Measurements from ENCODE around the gene BMP6. TPM values are rescaled to one million over a fixed set of nuclear protein-coding genes. Genes with fewer than 3 reads are reported as not detected.
A peak's percentile ranks its signal among the peaks of the same experiment; 100 is the strongest.

Gene BMP6
- total RNA-seq, 1 donor: 0.72 TPM

DNA sequence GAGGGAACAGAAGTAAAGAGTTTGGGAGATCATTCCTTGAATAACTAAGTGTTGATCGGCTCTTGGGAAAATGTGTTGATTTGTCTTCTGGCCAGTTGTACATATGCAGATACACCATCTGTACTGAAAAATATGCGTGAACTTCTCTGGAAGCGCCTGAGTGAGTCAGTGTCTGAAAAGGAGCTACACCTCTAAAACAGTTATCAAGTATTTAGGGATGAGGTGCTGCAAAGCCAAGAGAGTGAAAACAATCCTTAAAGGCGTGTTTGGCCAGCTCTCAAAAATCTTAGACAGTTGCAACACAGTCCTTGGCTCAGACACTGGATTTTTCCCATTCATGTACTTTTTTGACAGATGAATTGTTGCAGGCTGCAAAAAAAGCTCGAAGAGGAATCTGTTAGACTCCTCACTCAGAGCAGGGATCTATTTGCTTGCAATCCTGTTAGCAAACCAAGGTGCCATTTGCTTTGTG is 61.3 kb downstream of the BMP6 start:
- H3K27me3 ChIP-seq (ENCODE audit: insufficient read depth, low read length): peaks cover 5% of the 10 kb centered on the region

DNA sequence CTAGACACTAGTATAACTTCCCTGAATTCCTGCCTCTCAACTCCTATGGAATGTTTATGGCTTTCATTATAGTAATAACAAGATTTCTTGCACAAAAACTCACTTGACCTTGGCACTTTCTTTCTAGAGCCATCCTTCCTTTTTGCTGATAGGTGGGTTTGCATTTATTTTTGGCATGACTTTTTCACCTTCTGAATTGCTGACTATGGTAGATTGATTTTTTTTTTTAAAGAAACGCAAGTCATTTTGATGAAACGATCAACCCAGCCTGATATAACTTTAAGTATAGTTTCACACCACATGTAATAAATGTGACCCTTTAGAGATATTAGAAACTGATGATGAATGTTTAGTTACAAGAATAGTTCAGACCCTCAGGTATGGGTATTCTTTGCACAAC is 61.8 kb downstream of the BMP6 start:
- no peak overlapping the region for H2AFZ ChIP-seq (ENCODE audit: low read length)
- H3K27me3 ChIP-seq (ENCODE audit: insufficient read depth, low read length): peaks cover 5% of the 10 kb centered on the region
- peak overlapping the region; percentile 58 for H3K4me2 ChIP-seq (ENCODE audit: insufficient read depth, low read length)
- no peak overlapping the region for H3K27ac ChIP-seq (ENCODE audit: low read depth, low read length)
- H3K4me3 ChIP-seq (ENCODE audit: insufficient read depth, low read length): no peak overlapping the region
- TF ChIP-seq, protein P1, sequence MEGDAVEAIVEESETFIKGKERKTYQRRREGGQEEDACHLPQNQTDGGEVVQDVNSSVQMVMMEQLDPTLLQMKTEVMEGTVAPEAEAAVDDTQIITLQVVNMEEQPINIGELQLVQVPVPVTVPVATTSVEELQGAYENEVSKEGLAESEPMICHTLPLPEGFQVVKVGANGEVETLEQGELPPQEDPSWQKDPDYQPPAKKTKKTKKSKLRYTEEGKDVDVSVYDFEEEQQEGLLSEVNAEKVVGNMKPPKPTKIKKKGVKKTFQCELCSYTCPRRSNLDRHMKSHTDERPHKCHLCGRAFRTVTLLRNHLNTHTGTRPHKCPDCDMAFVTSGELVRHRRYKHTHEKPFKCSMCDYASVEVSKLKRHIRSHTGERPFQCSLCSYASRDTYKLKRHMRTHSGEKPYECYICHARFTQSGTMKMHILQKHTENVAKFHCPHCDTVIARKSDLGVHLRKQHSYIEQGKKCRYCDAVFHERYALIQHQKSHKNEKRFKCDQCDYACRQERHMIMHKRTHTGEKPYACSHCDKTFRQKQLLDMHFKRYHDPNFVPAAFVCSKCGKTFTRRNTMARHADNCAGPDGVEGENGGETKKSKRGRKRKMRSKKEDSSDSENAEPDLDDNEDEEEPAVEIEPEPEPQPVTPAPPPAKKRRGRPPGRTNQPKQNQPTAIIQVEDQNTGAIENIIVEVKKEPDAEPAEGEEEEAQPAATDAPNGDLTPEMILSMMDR (IDR thresholded peaks at IDR 0.05; ENCODE audit: extremely low read depth, low read depth, low read length): no peak
- no peaks in the 10 kb centered on the region for H3K9me3 ChIP-seq (ENCODE audit: low read depth, low read length)
- no peak for DNase-seq (ENCODE audit: insufficient read length, low spot score, missing footprints)
- H3K79me2 ChIP-seq (ENCODE audit: insufficient read depth, low read length): no peaks in the 10 kb centered on the region
- H3K4me1 ChIP-seq (ENCODE audit: insufficient read depth, low read length): peaks cover 12% of the 10 kb centered on the region
- H4K20me1 ChIP-seq (ENCODE audit: insufficient read depth, low read length): no peaks in the 10 kb centered on the region
- H3K36me3 ChIP-seq (ENCODE audit: insufficient read depth, low read length): no peaks in the 10 kb centered on the region

More for the DNA sequence above, 61.3 kb downstream of the BMP6 start:
- Histone ChIP-seq H3K4me1 (ENCODE audit: insufficient read depth, low read length) (peaks cover 12% of the 10 kb centered on the region), H3K9me3 (ENCODE audit: low read depth, low read length) (no peaks in the 10 kb centered on the region), H3K27ac (ENCODE audit: low read depth, low read length) (no peak overlapping the region), H3K79me2 (ENCODE audit: insufficient read depth, low read length) (no peaks in the 10 kb centered on the region), H3K4me3 (ENCODE audit: insufficient read depth, low read length) (no peak overlapping the region), H4K20me1 (ENCODE audit: insufficient read depth, low read length) (no peaks in the 10 kb centered on the region), H3K4me2 (ENCODE audit: insufficient read depth, low read length) (peak overlapping the region; percentile 58), H2AFZ (ENCODE audit: low read length) (no peak overlapping the region), H3K36me3 (ENCODE audit: insufficient read depth, low read length) (no peaks in the 10 kb centered on the region)
- DNase-seq (ENCODE audit: insufficient read length, low spot score, missing footprints): peak; percentile 51
- TF ChIP-seq, protein P1 (IDR thresholded peaks at IDR 0.05; ENCODE audit: extremely low read depth, low read depth, low read length): no peak

DNA sequence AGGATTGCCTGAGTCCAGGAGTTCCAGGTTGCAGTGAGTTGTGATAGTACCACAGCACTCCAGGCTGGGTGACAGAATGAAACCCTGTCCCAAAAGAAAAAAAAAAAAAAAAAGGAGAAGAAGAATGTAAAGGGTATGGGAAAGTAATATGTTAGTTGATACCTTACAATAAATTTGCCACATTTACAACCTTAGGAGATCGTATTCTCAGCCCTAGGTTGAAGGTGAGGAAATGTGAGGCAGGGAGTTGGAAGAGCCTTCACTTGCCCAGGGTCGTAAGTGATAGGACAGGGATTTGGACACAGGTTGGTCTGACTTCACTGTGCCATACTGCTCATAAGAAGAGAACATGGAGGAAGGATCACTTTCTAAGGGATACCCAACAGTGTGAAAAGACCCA is 68.6 kb downstream of the BMP6 start:
- H3K36me3 ChIP-seq (ENCODE audit: insufficient read depth, low read length): no peaks in the 10 kb centered on the region
- H3K4me2 ChIP-seq (ENCODE audit: insufficient read depth, low read length): no peak overlapping the region
- no peaks in the 10 kb centered on the region for H3K4me1 ChIP-seq (ENCODE audit: insufficient read depth, low read length)
- no peak overlapping the region for H3K27ac ChIP-seq (ENCODE audit: low read depth, low read length)
- H3K9me3 ChIP-seq (ENCODE audit: low read depth, low read length): no peaks in the 10 kb centered on the region
- no peak overlapping the region for H3K4me3 ChIP-seq (ENCODE audit: insufficient read depth, low read length)
- no peak for DNase-seq (ENCODE audit: insufficient read length, low spot score, missing footprints)
- no peaks in the 10 kb centered on the region for H3K79me2 ChIP-seq (ENCODE audit: insufficient read depth, low read length)
- H2AFZ ChIP-seq (ENCODE audit: low read length): no peak overlapping the region
- H3K27me3 ChIP-seq (ENCODE audit: insufficient read depth, low read length): peaks cover 5% of the 10 kb centered on the region
- TF ChIP-seq, protein P1 (IDR thresholded peaks at IDR 0.05; ENCODE audit: extremely low read depth, low read depth, low read length): no peak
- no peaks in the 10 kb centered on the region for H4K20me1 ChIP-seq (ENCODE audit: insufficient read depth, low read length)

DNA sequence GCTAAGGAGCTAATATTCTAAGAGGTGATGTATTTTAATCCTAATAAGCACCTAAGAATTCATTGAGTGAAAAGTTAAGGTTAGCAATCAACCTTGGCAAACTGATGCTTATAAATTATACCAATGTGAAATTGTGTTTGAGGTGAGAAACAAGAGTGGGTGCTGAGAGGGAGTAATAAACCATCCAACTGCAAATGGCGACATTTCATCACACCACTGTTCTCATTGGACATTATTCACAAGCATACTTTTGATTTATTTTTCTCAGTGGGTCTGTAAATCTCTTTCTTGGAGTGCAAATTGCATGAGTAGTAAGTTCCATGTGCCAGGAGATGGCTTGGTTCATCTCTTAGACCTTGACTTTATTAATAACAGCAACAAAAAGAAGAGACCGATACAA is 71.5 kb downstream of the BMP6 start:
- H3K4me1 ChIP-seq (ENCODE audit: insufficient read depth, low read length): no peaks in the 10 kb centered on the region
- H2AFZ ChIP-seq (ENCODE audit: low read length): no peak overlapping the region
- no peak for DNase-seq (ENCODE audit: insufficient read length, low spot score, missing footprints)
- no peaks in the 10 kb centered on the region for H3K36me3 ChIP-seq (ENCODE audit: insufficient read depth, low read length)
- H3K27me3 ChIP-seq (ENCODE audit: insufficient read depth, low read length): no peaks in the 10 kb centered on the region
- H4K20me1 ChIP-seq (ENCODE audit: insufficient read depth, low read length): no peaks in the 10 kb centered on the region
- TF ChIP-seq, protein P1 (IDR thresholded peaks at IDR 0.05; ENCODE audit: extremely low read depth, low read depth, low read length): no peak
- H3K9me3 ChIP-seq (ENCODE audit: low read depth, low read length): no peaks in the 10 kb centered on the region
- no peak overlapping the region for H3K27ac ChIP-seq (ENCODE audit: low read depth, low read length)
- H3K4me3 ChIP-seq (ENCODE audit: insufficient read depth, low read length): no peak overlapping the region
- no peaks in the 10 kb centered on the region for H3K79me2 ChIP-seq (ENCODE audit: insufficient read depth, low read length)
- no peak overlapping the region for H3K4me2 ChIP-seq (ENCODE audit: insufficient read depth, low read length)

Data from osteoblast (primary cell).